GM12878 (cell line): Measurements from ENCODE around the gene ALAS1. TPM values are rescaled to one million over a fixed set of nuclear protein-coding genes. Genes with fewer than 3 reads are reported as not detected.

ENCODE experiments used
- EGR1 ChIP-seq, 2 experiments: IDR thresholded peaks; 1 replicate in 1 of 2; 2 replicates in 1 of 2; pipeline ENCODE4 v1.6.1; 2011 to 2012; ENCODE audit warnings: low read depth in 2 of 2, low read length in 2 of 2, borderline replicate concordance in 1 of 2, mild to moderate bottlenecking in 1 of 2, moderate library complexity in 1 of 2
- ETV6 ChIP-seq, 2 experiments: fragments of 450-650 bp in 1 of 2; IDR thresholded peaks in 1 of 2; conservative IDR thresholded peaks in 1 of 2; 2 replicates each; pipeline ENCODE4 v1.6.1; 2014; ENCODE audit warnings: antibody characterized with exemption in 1 of 2, borderline replicate concordance in 1 of 2, low read depth in 1 of 2, mild to moderate bottlenecking in 1 of 2, moderate library complexity in 1 of 2
- FOXK2 ChIP-seq: fragments of 450-650 bp; IDR thresholded peaks from 2 replicates; pipeline ENCODE4 v1.6.1; 2017; ENCODE audit warnings: mild to moderate bottlenecking, moderate library complexity
- IKZF2 ChIP-seq, 2 experiments: fragments of 450-650 bp; IDR thresholded peaks; 2 replicates each; pipeline ENCODE4 v1.6.1; 2017; ENCODE audit warnings: mild to moderate bottlenecking in 2 of 2, moderate library complexity in 2 of 2
- KAT2A ChIP-seq: conservative IDR thresholded peaks from 2 replicates; pipeline ENCODE4 v1.6.1; 2011; ENCODE audit warnings: low read depth, low read length; ENCODE audit not compliant: control insufficient read depth
- KDM1A ChIP-seq: fragments of 200-600 bp; sonication (generic); IDR thresholded peaks from 2 replicates; pipeline ENCODE4 v1.6.1; 2016; ENCODE audit warnings: borderline replicate concordance
- LARP7 ChIP-seq: fragments of 450-650 bp; IDR thresholded peaks from 2 replicates; pipeline ENCODE4 v1.6.1; 2017; ENCODE audit warnings: mild to moderate bottlenecking
- MTA2 ChIP-seq: fragments of 450-650 bp; IDR thresholded peaks from 2 replicates; pipeline ENCODE4 v1.6.1; 2016; ENCODE audit warnings: low read depth, mild to moderate bottlenecking, moderate library complexity
- NBN ChIP-seq: fragments of 450-650 bp; IDR thresholded peaks from 2 replicates; pipeline ENCODE4 v1.6.1; 2016
- NR2C1 ChIP-seq: fragments of 450-650 bp; IDR thresholded peaks from 2 replicates; pipeline ENCODE4 v1.6.1; 2017; ENCODE audit warnings: antibody characterized with exemption, mild to moderate bottlenecking, moderate library complexity
- NR2C2 ChIP-seq: IDR thresholded peaks from 2 replicates; pipeline ENCODE4 v1.6.1; 2011; ENCODE audit warnings: borderline replicate concordance, low read depth; ENCODE audit not compliant: control insufficient read depth, insufficient read length
- PAX8 ChIP-seq: fragments of 450-650 bp; IDR thresholded peaks from 2 replicates; pipeline ENCODE4 v1.6.1; 2017; ENCODE audit warnings: mild to moderate bottlenecking, moderate library complexity
- POLR2AphosphoS2 ChIP-seq: IDR thresholded peaks from 2 replicates; pipeline ENCODE4 v1.6.1; 2011; ENCODE audit warnings: low read depth, mild to moderate bottlenecking, low read length, improper control_type of control experiment, moderate library complexity
- ZBTB11 ChIP-seq: fragments of 450-650 bp; formaldehyde crosslinking; IDR thresholded peaks from 2 replicates; pipeline ENCODE4 v1.5.0; 2022; ENCODE audit warnings: mild to moderate bottlenecking, missing genetic modification characterization
- polyA plus RNA-seq, 11 experiments: library from polyadenylated mRNA; depleted of rRNA in 4 of 11; unstranded in 6 of 11; stranded (reverse) in 5 of 11; fragments of >200 nt; fragmentation: Nextera tagmentation in 4 of 11; fragmentation: Illumina TruSeq in 1 of 11; extraction: Ambion mirVana in 4 of 11; extraction: Trizol in 1 of 11; gene quantifications; 1 replicate in 1 of 11; 2 replicates in 10 of 11; pipeline versions ENCODE4 v1.2.1 to v1.2.3, GENCODE V29; 2011 to 2016; ENCODE audit warnings: inconsistent platforms in 2 of 11, missing spikeins in 2 of 11, low read depth in 1 of 11
- total RNA-seq, 4 experiments: library from RNA; depleted of rRNA in 3 of 4; stranded (reverse); fragments of >200 nt in 3 of 4; fragmentation: Illumina TruSeq in 1 of 4; extraction: Trizol in 1 of 4; gene quantifications; 2 replicates each; pipeline versions ENCODE4 v1.2.1 to v1.2.3, GENCODE V29; 2013 to 2021
- TF ChIP-seq, protein P1 (sequence below): fragments of 450-650 bp; IDR thresholded peaks from 2 replicates; pipeline ENCODE4 v1.6.1; 2016; ENCODE audit warnings: mild to moderate bottlenecking

The ALAS1 gene
- total and polyA plus RNA-seq, 10 of the 15 experiments (the other 5 are each of a cell fraction or from before 2014, with no cell fraction given) = 69.9 to 115 (median 94.1) TPM

DNA sequence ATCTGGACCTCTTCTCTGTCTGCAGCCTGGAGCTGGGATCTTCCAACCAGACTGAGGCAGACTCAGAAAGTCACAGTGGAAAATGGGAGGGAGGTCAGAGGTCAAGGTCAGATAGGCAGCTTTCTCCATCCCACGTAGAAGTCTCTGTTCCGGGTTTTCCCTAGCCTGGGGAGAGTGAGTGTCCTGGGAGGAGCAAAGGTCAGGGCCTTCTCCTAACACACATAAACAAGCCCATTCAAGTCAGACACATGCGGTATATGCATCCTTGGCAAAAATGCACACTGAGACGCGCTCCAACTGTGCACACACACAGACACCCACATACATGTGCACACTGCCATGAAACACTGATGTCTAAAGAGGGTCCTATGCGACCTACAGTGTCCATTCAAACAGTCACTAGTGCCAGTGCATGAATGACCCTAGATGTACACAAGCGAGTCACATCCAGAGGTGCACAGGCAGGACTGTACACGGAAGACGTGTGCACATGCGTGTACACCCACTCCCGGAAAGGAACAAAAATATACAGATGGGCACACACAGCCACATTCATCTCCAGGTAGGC, 40.3 kb downstream of the ALAS1 start (continued):
- TF ChIP-seq PAX8 (peak; percentile 99), NBN (0 out of 2 replicates have a peak, but pooled peaks have one; percentile 36), POLR2AphosphoS2 (no peak), KDM1A (peak; percentile 96; the same call in 1 of the 2 replicates), LARP7 (peak; percentile 45), ETV6 (conservative IDR thresholded peaks at IDR 0.05 in 1 of 2, IDR thresholded peaks at IDR 0.05 in 1 of 2; ENCODE audit: borderline replicate concordance in 1 of 2, low read depth in 1 of 2) (0 out of 4 replicates have a peak, but pooled peaks of 1 of the 2 experiments have one; percentile 16), IKZF2 (IDR thresholded peaks at IDR 0.05) (peak in 1 of 2 experiments; percentile 69; a peak in 2 of 4 replicates), FOXK2 (peak; percentile 8; the same call in 1 of the 2 replicates), NR2C2 (peak; percentile 61), KAT2A (no peak), ZBTB11 (CRISPR knock-in tag) (no peak), EGR1 (IDR thresholded peaks at IDR 0.05; ENCODE audit: borderline replicate concordance in 1 of 2, low read depth in 2 of 2, low read length in 2 of 2) (0 out of 3 replicates have a peak, but pooled peaks of 1 of the 2 experiments have one; percentile 7), NR2C1 (peak; percentile 70), MTA2 (no peak)
- TF ChIP-seq, protein P1, sequence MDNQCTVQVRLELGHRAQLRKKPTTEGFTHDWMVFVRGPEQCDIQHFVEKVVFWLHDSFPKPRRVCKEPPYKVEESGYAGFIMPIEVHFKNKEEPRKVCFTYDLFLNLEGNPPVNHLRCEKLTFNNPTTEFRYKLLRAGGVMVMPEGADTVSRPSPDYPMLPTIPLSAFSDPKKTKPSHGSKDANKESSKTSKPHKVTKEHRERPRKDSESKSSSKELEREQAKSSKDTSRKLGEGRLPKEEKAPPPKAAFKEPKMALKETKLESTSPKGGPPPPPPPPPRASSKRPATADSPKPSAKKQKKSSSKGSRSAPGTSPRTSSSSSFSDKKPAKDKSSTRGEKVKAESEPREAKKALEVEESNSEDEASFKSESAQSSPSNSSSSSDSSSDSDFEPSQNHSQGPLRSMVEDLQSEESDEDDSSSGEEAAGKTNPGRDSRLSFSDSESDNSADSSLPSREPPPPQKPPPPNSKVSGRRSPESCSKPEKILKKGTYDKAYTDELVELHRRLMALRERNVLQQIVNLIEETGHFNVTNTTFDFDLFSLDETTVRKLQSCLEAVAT = 0 out of 2 replicates have a peak, but pooled peaks have one; percentile 28
